ENCODE results near the gene FNDC3B.

The FNDC3B gene

GRCh38 chr3:172137287-172138192, 98.2 kb downstream of the FNDC3B start:
- DNase-seq (ENCODE audit: low spot score), result no peak

GRCh38 chr3:172138193-172138537, 98.8 kb downstream of the FNDC3B start:
- DNase-seq (ENCODE audit: low spot score), result no peak

GRCh38 chr3:172138792-172139507, 99.6 kb downstream of the FNDC3B start:
- DNase-seq (ENCODE audit: low spot score), result peak; percentile 95

- DNase-seq (ENCODE audit: low spot score), result no peak
Measured at GRCh38 chr3:172139528-172140276, 100.3 kb downstream of the FNDC3B start.

GRCh38 chr3:172140499-172141391, 101.4 kb downstream of the FNDC3B start:
- DNase-seq (ENCODE audit: low spot score), result no peak

GRCh38 chr3:172142051-172142863, 102.9 kb downstream of the FNDC3B start:
- DNase-seq (ENCODE audit: low spot score), result no peak

GRCh38 chr3:172142864-172143451, 103.6 kb downstream of the FNDC3B start:
- DNase-seq (ENCODE audit: low spot score), result no peak

GRCh38 chr3:172143739-172144497, 104.5 kb downstream of the FNDC3B start:
- no peak for DNase-seq (ENCODE audit: low spot score)

GRCh38 chr3:172144601-172145000, 105.2 kb downstream of the FNDC3B start:
- DNase-seq (ENCODE audit: low spot score), result no peak

- no peak for DNase-seq (ENCODE audit: low spot score)
Measured at GRCh38 chr3:172145031-172145686, 105.8 kb downstream of the FNDC3B start.

- no peak for DNase-seq (ENCODE audit: low spot score)
Measured at GRCh38 chr3:172146349-172146748, 107.0 kb downstream of the FNDC3B start.

- no peak for DNase-seq (ENCODE audit: low spot score)
Measured at GRCh38 chr3:172147113-172147818, 107.9 kb downstream of the FNDC3B start.

GRCh38 chr3:172148241-172148640, 108.9 kb downstream of the FNDC3B start:
- no peak for DNase-seq (ENCODE audit: low spot score)

- DNase-seq (ENCODE audit: low spot score), result no peak
Measured at GRCh38 chr3:172148702-172149565, 109.6 kb downstream of the FNDC3B start.

- no peak for DNase-seq (ENCODE audit: low spot score)
Measured at GRCh38 chr3:172150268-172150667, 110.9 kb downstream of the FNDC3B start.

- no peak for DNase-seq (ENCODE audit: low spot score)
Measured at GRCh38 chr3:172150913-172151650, 111.7 kb downstream of the FNDC3B start.
